Mesothelial cell of epicardium (in vitro differentiated cells): ENCODE data around the gene UNK. TPM values are rescaled to one million over a fixed set of nuclear protein-coding genes. Genes with fewer than 3 reads are reported as not detected.
A peak's percentile ranks its signal among the peaks of the same experiment; 100 is the strongest.

Experiments used
- DNase-seq, 2 experiments: peaks; one replicate each; pipeline ENCODE4 v3.0.0; 2021; ENCODE audit warnings: low spot score in 2 of 2; ENCODE audit not compliant: unreplicated experiment in 2 of 2
- H3K27ac Mint-ChIP-seq: 2 replicates; pipeline ENCODE4 v1.8.0; 2021; ENCODE audit warnings: mixed read lengths
- H3K27me3 Mint-ChIP-seq: 2 replicates; pipeline ENCODE4 v1.8.0; 2021; ENCODE audit warnings: low read depth, mixed read lengths
- H3K36me3 Mint-ChIP-seq: 2 replicates; pipeline ENCODE4 v1.8.0; 2021; ENCODE audit warnings: mixed read lengths
- H3K4me1 Mint-ChIP-seq: 2 replicates; pipeline ENCODE4 v1.8.0; 2021; ENCODE audit warnings: mixed read lengths
- H3K4me3 Mint-ChIP-seq: 2 replicates; pipeline ENCODE4 v1.8.0; 2021; ENCODE audit warnings: mild to moderate bottlenecking, moderate library complexity, mixed read lengths
- H3K9me3 Mint-ChIP-seq: 2 replicates; pipeline ENCODE4 v1.8.0; 2021; ENCODE audit warnings: mixed read lengths
- total RNA-seq: library from RNA; stranded (reverse); gene quantifications from 3 replicates; pipeline ENCODE4 v1.2.1, GENCODE V29; 2021
- TF ChIP-seq, protein P1 (sequence below): fragments of 200-600 bp; sonication (generic); IDR thresholded peaks from one replicate; pipeline ENCODE4 v1.5.0; 2021; ENCODE audit warnings: antibody characterized with exemption; ENCODE audit not compliant: unreplicated experiment

The UNK gene
- total RNA-seq, 1 donor from 2014 or later: 66.4 TPM

DNA sequence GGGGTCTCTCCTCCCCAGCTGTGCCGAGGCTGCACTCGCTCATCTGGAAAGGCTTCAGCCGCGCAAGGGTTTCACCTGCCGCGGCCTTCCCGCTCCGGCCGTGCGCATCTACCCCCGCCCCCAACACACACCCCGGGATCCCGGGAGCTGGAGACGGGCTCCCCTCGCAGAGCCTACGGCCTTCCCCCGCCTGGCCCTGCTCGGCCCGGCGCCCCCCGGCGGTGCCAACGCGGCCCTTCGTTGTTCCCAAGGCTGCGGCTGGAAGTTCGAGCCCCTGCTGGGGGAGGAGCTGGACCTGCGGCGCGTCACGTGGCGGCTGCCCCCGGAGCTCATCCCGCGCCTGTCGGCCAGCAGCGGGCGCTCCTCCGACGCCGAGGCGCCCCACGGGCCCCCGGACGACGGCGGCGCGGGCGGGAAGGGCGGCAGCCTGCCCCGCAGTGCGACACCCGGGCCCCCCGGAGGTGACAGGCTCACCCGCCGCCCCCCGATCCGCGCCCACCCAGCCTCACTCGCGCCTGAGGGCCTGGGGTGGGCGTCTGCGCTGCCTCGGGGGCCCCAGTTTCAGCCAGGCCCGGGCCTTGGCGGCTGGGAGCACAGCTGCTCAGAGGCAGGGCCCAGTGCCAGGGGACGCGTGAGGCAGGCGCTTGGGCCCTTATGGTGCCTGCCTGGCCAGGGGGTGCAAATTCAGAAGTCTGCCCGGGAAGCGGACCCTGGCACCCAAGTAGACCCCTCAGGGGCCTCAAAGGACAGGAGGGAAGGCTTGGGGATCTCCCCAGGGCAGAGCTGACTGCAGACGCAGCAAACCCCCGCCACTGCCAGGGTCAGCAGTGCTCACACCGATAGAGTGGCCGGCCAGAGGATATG is 30.9 kb upstream of the UNK start:
- H3K4me3 Mint-ChIP-seq: peak overlapping the region; percentile 17
- TF ChIP-seq, protein P1, sequence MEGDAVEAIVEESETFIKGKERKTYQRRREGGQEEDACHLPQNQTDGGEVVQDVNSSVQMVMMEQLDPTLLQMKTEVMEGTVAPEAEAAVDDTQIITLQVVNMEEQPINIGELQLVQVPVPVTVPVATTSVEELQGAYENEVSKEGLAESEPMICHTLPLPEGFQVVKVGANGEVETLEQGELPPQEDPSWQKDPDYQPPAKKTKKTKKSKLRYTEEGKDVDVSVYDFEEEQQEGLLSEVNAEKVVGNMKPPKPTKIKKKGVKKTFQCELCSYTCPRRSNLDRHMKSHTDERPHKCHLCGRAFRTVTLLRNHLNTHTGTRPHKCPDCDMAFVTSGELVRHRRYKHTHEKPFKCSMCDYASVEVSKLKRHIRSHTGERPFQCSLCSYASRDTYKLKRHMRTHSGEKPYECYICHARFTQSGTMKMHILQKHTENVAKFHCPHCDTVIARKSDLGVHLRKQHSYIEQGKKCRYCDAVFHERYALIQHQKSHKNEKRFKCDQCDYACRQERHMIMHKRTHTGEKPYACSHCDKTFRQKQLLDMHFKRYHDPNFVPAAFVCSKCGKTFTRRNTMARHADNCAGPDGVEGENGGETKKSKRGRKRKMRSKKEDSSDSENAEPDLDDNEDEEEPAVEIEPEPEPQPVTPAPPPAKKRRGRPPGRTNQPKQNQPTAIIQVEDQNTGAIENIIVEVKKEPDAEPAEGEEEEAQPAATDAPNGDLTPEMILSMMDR: no peak
- no peaks in the 10 kb centered on the region for H3K27me3 Mint-ChIP-seq
- H3K27ac Mint-ChIP-seq: no peak overlapping the region
- no peaks in the 10 kb centered on the region for H3K9me3 Mint-ChIP-seq
- DNase-seq: peak; percentile 55 to 73
- peaks cover 11% of the 10 kb centered on the region for H3K36me3 Mint-ChIP-seq
- peaks cover 7% of the 10 kb centered on the region for H3K4me1 Mint-ChIP-seq

DNA sequence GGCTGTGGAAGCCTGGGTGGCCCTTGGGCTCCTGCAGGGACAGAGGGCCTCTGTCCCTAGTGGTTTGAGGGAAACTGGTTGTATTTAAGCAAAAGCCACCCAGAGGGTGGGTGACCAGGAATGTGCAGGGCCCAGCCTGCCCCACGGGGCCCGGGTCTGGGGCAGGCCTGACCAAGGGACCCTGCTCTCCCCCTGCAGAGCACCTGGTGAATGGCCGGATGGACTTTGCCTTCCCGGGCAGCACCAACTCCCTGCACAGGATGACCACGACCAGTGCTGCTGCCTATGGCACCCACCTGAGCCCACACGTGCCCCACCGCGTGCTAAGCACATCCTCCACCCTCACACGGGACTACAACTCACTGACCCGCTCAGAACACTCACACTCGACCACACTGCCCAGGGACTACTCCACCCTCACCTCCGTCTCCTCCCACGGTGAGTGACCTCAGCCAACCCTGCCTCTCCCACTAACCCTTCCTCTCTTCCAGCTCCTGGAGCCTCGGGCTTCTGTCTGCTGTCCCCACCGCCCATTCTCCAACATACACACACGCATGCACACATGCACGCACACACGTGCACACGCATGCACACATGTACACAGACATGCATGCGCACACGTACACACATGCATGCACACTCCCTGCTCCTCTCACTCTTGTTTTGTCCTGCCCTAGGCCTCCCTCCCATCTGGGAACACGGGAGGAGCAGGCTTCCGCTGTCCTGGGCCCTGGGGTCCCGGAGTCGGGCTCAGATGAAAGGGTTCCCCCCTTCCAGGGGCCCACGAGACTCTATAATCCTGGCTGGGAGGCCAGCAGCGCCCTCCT is 30.0 kb upstream of the UNK start:
- peaks cover 7% of the 10 kb centered on the region for H3K4me1 Mint-ChIP-seq
- peak overlapping the region; percentile 4 for H3K27ac Mint-ChIP-seq
- H3K4me3 Mint-ChIP-seq: peak overlapping the region; percentile 28
- H3K36me3 Mint-ChIP-seq: peaks cover 11% of the 10 kb centered on the region
- no peak for DNase-seq
- H3K27me3 Mint-ChIP-seq: no peaks in the 10 kb centered on the region
- H3K9me3 Mint-ChIP-seq: no peaks in the 10 kb centered on the region
- TF ChIP-seq, protein P1: no peak

DNA sequence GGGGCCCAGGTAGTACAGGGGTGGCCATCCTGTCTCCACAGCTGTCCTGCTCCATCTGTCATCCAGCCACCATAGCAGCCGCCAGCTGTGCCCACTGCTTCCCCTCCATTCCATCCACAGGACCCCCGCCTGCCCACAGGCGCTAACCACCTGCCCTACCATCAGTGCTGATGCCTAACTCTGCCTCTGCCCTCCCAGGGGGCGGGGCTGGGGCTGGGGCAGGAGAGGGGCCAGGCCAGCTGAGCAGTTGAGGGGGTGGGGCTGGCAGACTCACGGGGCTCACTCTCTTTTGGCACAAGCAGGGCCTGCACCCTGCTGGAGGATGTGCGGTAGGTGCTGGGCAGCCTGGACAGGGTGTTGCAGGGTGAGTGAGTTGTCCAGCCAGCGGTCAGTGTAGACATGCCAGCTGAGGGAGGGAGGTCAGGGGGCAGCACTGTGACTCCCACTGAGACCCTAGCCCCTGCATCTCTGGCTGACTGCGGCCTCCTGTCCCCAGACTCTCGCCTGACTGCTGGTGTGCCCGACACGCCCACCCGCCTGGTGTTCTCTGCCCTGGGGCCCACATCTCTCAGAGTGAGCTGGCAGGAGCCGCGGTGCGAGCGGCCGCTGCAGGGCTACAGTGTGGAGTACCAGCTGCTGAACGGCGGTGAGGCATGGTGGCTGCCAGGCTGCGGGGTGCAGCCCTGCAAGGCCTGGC is 29.3 kb upstream of the UNK start:
- Mint-ChIP-seq H3K27me3 (no peaks in the 10 kb centered on the region), H3K4me3 (peak overlapping the region; percentile 28), H3K27ac (no peak overlapping the region), H3K4me1 (peaks cover 7% of the 10 kb centered on the region), H3K36me3 (peaks cover 6% of the 10 kb centered on the region), H3K9me3 (no peaks in the 10 kb centered on the region)
- TF ChIP-seq, protein P1: no peak
- no peak for DNase-seq

- Mint-ChIP-seq H3K4me3 (no peak overlapping the region), H3K9me3 (no peaks in the 10 kb centered on the region), H3K36me3 (peaks cover 5% of the 10 kb centered on the region), H3K4me1 (peaks cover 7% of the 10 kb centered on the region), H3K27ac (no peak overlapping the region), H3K27me3 (no peaks in the 10 kb centered on the region)
- no peak for DNase-seq
- TF ChIP-seq, protein P1: no peak
These were observed 28.6 kb upstream of the UNK start for GRCh38 chr17:75755990-75756389.

DNA sequence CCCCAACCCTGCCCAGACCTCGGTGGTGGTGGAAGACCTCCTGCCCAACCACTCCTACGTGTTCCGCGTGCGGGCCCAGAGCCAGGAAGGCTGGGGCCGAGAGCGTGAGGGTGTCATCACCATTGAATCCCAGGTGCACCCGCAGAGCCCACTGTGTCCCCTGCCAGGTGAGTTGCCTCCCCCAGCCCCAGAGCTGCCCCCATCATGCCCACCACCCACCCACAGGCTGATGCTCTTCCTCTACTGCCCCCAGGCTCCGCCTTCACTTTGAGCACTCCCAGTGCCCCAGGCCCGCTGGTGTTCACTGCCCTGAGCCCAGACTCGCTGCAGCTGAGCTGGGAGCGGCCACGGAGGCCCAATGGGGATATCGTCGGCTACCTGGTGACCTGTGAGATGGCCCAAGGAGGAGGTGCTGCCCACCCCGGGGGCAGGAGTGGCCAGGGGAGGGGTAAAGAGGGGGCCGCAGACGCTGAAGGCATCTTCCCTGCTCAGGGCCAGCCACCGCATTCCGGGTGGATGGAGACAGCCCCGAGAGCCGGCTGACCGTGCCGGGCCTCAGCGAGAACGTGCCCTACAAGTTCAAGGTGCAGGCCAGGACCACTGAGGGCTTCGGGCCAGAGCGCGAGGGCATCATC is 28.0 kb upstream of the UNK start:
- Mint-ChIP-seq H3K4me3 (no peak overlapping the region), H3K9me3 (no peaks in the 10 kb centered on the region), H3K27ac (no peak overlapping the region), H3K27me3 (no peaks in the 10 kb centered on the region), H3K36me3 (peaks cover 2% of the 10 kb centered on the region), H3K4me1 (peaks cover 7% of the 10 kb centered on the region)
- no peak for DNase-seq
- TF ChIP-seq, protein P1: no peak
